ENCODE data around the gene C2orf76.

GRCh38 chr2:119327431-119327830, 39.2 kb downstream of the C2orf76 start:
- TF ChIP-seq ZBTB7A (IDR thresholded peaks at IDR 0.05; ENCODE audit: low read depth), result no peak
- no peak for TF ChIP-seq CEBPB (IDR thresholded peaks at IDR 0.05)
- no peak for TF ChIP-seq FOXM1 (IDR thresholded peaks at IDR 0.05; ENCODE audit: borderline replicate concordance, low read depth)
- no peak for TF ChIP-seq NFIC (IDR thresholded peaks at IDR 0.05)
- no peak for TF ChIP-seq EGR1 (IDR thresholded peaks at IDR 0.05)
- TF ChIP-seq YY1 (IDR thresholded peaks at IDR 0.05; ENCODE audit: low read depth), result no peak
- no peak for TF ChIP-seq RAD21 (IDR thresholded peaks at IDR 0.05; ENCODE audit: low read depth)
- TF ChIP-seq EP300 (IDR thresholded peaks at IDR 0.05; ENCODE audit: borderline replicate concordance), result no peak
- TF ChIP-seq MAX (IDR thresholded peaks at IDR 0.05), result no peak
- TF ChIP-seq CREB1 (IDR thresholded peaks at IDR 0.05; ENCODE audit: low read depth), result no peak

Data from Ishikawa (cell line).